ENCODE results near the gene RCC1. TPM values are rescaled to one million over a fixed set of nuclear protein-coding genes. Genes with fewer than 3 reads are reported as not detected.
"Not testable (repeated sequence)": the region's sequence is repeated elsewhere in the genome, so short reads cannot be mapped to it uniquely, and the experiment has no call there.

Gene RCC1
- total RNA-seq, 1 donor from 2014 or later = 8.0 TPM

- no peak for DNase-seq
- intact Hi-C loops (cut with micrococcal nuclease) = no loop called here
- no peak for ATAC-seq
Measured at GRCh38 chr1:28578696-28579218, 72.9 kb downstream of the RCC1 start.

DNA sequence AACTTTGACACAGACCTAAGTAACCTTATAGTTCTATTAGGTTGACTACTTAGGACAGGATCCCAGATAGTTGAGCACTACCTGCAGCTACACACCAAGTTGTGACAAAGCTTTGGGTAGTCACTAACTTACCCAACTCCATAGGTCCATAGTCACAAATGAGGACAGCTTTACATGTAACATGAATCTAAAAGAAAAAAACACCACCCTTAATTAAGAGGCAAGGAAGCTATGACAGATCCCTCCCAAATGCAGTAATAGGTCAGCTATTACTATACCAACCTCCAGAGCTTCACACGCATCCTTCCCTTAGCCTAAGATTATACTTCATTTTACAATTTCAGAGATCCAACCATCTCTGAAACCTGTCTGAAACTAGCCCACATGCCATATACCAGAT lies 73.6 kb downstream of the RCC1 start:
- intact Hi-C loops (cut with micrococcal nuclease) = no loop called here
- no peak for ATAC-seq
- no peak for DNase-seq

- intact Hi-C loops (cut with micrococcal nuclease) = no loop called here
- DNase-seq (peak; percentile 36), ATAC-seq (peak; percentile 45)
Measured at GRCh38 chr1:28580722-28581530, 75.1 kb downstream of the RCC1 start.

DNA sequence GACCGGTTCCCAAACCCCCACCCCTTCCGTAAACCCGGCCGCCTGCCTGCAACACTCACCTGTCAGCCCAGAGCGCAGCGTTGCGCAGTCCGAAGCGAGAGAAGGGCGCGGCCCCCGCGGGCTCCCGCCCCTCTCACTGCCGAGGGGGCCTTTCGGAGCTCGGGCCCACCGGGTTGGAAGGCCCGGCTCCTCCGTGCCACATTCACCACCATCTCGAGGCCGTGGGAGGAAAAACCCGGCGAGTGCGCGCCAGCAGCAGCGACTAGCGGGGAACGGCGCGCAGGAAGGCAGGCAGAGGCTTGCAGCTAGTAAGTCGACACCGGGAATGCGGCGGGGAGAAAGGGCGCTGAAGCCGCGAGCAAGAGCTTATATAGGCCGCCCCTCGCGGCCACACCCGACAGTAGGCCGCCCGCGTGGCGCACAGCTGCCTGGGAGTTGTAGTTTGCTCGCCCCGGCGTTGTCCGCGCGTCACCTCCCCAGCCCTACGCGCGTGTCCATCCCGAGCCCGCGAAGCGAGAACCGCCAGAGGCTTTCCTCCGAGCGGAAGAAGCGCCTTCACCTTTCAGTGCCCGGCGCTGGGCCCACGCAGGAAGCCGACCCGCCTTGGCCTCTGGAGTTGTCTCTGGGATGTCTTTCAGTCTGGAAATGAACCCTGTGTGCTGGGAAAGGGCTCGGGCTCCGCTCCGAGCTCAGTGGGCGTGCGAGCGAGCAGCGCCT lies 75.8 kb downstream of the RCC1 start:
- DNase-seq = peak; percentile 98
- ATAC-seq = peak; percentile 99
- intact Hi-C loops (cut with micrococcal nuclease) = no loop called here

DNA sequence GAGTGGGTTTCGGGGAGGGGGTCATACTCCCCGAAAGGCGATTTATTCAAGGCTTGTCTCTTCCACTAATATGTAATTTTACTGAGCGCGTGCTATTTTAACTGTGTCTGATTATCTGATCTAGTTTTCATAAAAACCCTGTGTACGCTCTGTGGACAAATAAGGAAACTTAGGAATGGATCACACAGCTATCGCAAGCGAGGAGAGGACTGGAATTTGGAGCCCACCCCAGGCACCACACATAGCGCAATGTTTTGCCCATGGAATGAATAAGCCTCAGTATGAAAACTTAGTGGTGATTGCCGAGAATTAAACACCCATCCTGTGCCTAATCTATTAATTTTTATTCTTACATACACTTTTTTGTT lies 76.4 kb downstream of the RCC1 start:
- intact Hi-C loops (cut with micrococcal nuclease) = no loop called here
- ATAC-seq = peak; percentile 16
- DNase-seq = no peak

DNA sequence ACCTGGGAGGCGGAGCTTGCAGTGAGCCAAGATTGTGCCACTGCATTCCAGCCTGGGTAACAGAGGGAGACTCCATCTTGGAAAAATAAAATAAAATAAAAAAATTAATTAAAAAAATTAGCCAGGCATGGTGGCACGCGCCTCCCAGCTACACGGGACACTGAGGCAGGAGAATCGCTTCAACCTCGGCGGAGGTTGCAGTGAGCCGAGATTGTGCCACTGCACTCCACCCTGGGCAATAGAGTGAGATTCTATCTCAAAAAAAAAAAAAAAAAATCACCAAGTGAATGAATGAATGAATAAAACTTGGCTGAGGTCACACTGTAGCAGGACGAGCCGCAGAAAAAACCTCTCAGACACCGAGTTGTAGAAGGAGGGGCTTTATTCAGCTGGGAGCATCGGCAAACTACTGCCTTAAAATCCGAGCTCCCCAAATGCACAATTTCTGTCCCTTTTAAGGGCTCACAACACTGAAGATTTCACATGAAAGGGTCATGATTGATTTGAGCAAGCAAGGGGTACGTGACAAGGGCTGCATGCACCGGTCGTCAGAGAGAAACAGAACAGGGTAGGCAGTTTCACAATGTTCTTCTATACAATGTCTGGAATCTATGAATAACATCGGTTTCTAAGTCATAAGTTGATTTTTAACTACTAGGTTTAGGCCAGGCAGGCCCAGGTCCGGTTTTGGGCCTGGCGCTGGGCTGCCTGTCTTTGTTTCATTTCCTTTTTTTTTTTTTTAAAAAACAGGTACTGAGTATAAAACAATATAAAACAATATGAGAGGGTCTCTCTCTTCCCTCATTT lies 80.9 kb downstream of the RCC1 start:
- DNase-seq; intact Hi-C loops (cut with micrococcal nuclease); ATAC-seq: not testable (repeated sequence)

Other genes starting within 250 kb of the RCC1 start
- gene SESN2, start 246.5 kb upstream of the RCC1 start, total RNA-seq = 2.7 TPM
- 8.4 TPM for gene MED18, start 177.0 kb upstream of the RCC1 start, total RNA-seq
- gene PHACTR4, start 136.3 kb upstream of the RCC1 start, total RNA-seq = 17.9 TPM
- gene TRNAU1AP, start 47.0 kb downstream of the RCC1 start, total RNA-seq = 14.5 TPM
- gene RAB42, start 86.2 kb downstream of the RCC1 start, total RNA-seq = 1.5 TPM
- gene TAF12, start 137.0 kb downstream of the RCC1 start, total RNA-seq = 31.4 TPM
- not detected for gene RNU11, start 142.6 kb downstream of the RCC1 start, total RNA-seq
- gene GMEB1, start 162.7 kb downstream of the RCC1 start, total RNA-seq = 6.7 TPM
- 36.0 TPM for gene YTHDF2, start 230.9 kb downstream of the RCC1 start, total RNA-seq